ENCODE measurements around the gene BLTP2. TPM values are rescaled to one million over a fixed set of nuclear protein-coding genes. Genes with fewer than 3 reads are reported as not detected.
A peak's percentile ranks its signal among the peaks of the same experiment; 100 is the strongest.

The BLTP2 gene
- total and polyA plus RNA-seq, 2 of the 13 experiments (the other 11 are each of a cell fraction or from before 2014, with no cell fraction given), result 66.7 to 80.9 TPM

- TF ChIP-seq BCL3 (CRISPR knock-in tag; IDR thresholded peaks at IDR 0.05) (no peak), NFYB (CRISPR knock-in tag; IDR thresholded peaks at IDR 0.05) (no peak), TBL1XR1 (IDR thresholded peaks at IDR 0.05; ENCODE audit: borderline replicate concordance, low read length, partially characterized antibody) (no peak), SRSF1 (optimal IDR thresholded peaks at IDR 0.05; ENCODE audit: low read depth, low read length) (no peak), ZIK1 (CRISPR knock-in tag; IDR thresholded peaks at IDR 0.05; ENCODE audit: borderline replicate concordance, low read depth) (no peak), ZNF275 (CRISPR knock-in tag; IDR thresholded peaks at IDR 0.05; ENCODE audit: borderline replicate concordance) (0 out of 2 replicates have a peak, but pooled peaks have one; percentile 38), SRF (IDR thresholded peaks at IDR 0.05; ENCODE audit: low read depth, low read length) (no peak), KAT7 (CRISPR knock-in tag; IDR thresholded peaks at IDR 0.05; ENCODE audit: borderline replicate concordance) (no peak), REL (CRISPR knock-in tag; conservative IDR thresholded peaks at IDR 0.05) (no peak; the same call in 1 of the 2 replicates), TFDP1 (CRISPR knock-in tag; IDR thresholded peaks at IDR 0.05; ENCODE audit: borderline replicate concordance) (no peak), KLF16 (CRISPR knock-in tag; IDR thresholded peaks at IDR 0.05) (0 out of 4 replicates have a peak, but pooled peaks of 1 of the 2 experiments have one; percentile 5), ZNF720 (CRISPR knock-in tag; IDR thresholded peaks at IDR 0.05) (no peak), ETS1 (CRISPR knock-in tag; IDR thresholded peaks at IDR 0.05) (peak; percentile 57; the same call in 1 of the 2 replicates), MBD4 (IDR thresholded peaks at IDR 0.05; ENCODE audit: borderline replicate concordance, low read length) (no peak), PATZ1 (CRISPR knock-in tag; IDR thresholded peaks at IDR 0.05) (no peak), PLRG1 (conservative IDR thresholded peaks at IDR 0.05) (no peak), HNRNPL (IDR thresholded peaks at IDR 0.05; ENCODE audit: low read depth, low read length) (0 out of 2 replicates have a peak, but pooled peaks have one; percentile 4), RFX1 (IDR thresholded peaks at IDR 0.05) (no peak), ZNF558 (CRISPR knock-in tag; IDR thresholded peaks at IDR 0.05; ENCODE audit: borderline replicate concordance) (no peak), MAFG (CRISPR knock-in tag; IDR thresholded peaks at IDR 0.05) (no peak), TP53 (CRISPR knock-in tag; conservative IDR thresholded peaks at IDR 0.05) (no peak), NPAS2 (CRISPR knock-in tag; IDR thresholded peaks at IDR 0.05; ENCODE audit: borderline replicate concordance) (no peak), CSRNP1 (CRISPR knock-in tag; IDR thresholded peaks at IDR 0.05) (0 out of 2 replicates have a peak, but pooled peaks have one; percentile 9)
Measured at GRCh38 chr17:28662527-28662829, 17.5 kb upstream of the BLTP2 start (continued).
